ENCODE data around the gene CIROP. TPM values are rescaled to one million over a fixed set of nuclear protein-coding genes. Genes with fewer than 3 reads are reported as not detected.
A peak's percentile ranks its signal among the peaks of the same experiment; 100 is the strongest.

Gene CIROP
- total RNA-seq, 4 donors from 2014 or later, result 0.19 TPM; not detected in 3

DNA sequence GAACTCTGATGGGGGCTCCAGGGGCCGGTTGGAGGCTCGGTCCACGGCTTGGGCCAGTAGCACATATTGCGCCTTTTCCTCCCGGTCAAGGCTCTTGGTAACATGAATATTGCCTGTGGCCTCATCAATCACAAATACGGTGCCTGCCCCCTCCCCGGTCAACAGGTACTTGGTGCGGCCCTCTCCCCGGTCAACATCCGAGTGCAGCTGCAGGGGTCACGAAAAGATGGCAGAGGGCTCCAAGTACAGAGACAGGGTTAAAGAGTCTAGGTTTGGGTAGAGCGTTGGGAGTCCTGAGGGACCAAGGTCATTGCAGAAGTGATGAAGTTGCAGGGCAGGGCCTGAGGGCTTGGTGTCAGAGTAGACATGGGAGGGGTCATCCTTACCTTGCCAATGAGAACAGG is 49.6 kb downstream of the CIROP start:
- no peak for TF ChIP-seq EP300 (IDR thresholded peaks at IDR 0.05)
- 100% methylated on average over 10 of the region's 12 CpGs for WGBS
- Histone ChIP-seq H3K27me3 (no peaks in the 10 kb centered on the region), H3K36me3 (peaks cover 14 to 20% (median 17%) of the 10 kb centered on the region in 4 donors), H3K9me3 (no peaks in the 10 kb centered on the region), H3K4me1 (peaks cover 11 to 31% (median 25%) of the 10 kb centered on the region in 4 donors), H3K27ac (replicated peaks in 1 of 4) (no peak overlapping the region), H3K4me3 (no peak overlapping the region)
- DNase-seq (ENCODE audit: extremely low spot score), result no peak
- intact Hi-C loops (cut with DNase I), result no loop called here

DNA sequence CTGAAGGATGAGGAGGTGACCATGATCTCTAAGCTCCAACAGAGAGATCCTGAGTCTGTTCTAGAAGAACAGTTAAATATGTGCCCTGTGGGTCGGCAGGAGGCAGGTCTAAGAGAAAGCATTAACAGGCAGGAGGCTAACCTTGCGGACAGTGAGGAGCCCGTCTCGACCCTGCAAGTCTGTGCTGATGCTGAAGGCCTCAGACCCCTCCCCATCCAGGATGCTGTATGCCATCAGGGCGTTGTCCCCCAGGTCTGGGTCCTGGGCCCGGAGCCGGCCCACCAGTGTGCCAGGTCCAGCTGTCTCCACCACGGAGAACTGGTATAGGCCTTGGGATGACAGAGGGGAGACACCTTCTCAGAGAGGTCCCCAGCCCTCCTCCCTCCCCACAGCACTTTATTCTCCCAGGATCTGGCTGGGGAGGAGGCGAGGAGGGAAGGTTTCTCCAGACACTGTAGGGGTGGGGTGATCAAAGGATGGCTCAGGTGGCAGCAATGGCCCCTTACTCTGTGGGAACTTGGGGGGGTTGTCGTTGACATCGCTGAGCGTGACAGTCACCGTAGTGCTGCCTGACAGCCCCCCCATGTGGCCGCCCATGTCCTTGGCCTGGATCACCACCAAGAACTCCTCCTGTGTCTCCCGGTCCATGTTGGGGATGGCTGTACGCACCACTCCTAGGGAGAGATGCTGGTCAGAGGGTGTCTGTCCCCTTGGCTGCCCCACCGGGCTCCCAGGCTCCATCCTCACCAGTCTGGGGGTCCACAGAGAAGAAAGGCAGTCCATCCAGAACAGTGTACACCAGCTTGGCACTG is 50.6 kb downstream of the CIROP start:
- WGBS, result 83% methylated on average over 9 of the region's 17 CpGs
- H3K4me3 ChIP-seq, result no peak overlapping the region
- TF ChIP-seq, protein P1, sequence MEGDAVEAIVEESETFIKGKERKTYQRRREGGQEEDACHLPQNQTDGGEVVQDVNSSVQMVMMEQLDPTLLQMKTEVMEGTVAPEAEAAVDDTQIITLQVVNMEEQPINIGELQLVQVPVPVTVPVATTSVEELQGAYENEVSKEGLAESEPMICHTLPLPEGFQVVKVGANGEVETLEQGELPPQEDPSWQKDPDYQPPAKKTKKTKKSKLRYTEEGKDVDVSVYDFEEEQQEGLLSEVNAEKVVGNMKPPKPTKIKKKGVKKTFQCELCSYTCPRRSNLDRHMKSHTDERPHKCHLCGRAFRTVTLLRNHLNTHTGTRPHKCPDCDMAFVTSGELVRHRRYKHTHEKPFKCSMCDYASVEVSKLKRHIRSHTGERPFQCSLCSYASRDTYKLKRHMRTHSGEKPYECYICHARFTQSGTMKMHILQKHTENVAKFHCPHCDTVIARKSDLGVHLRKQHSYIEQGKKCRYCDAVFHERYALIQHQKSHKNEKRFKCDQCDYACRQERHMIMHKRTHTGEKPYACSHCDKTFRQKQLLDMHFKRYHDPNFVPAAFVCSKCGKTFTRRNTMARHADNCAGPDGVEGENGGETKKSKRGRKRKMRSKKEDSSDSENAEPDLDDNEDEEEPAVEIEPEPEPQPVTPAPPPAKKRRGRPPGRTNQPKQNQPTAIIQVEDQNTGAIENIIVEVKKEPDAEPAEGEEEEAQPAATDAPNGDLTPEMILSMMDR (IDR thresholded peaks at IDR 0.05), result peak in 1 of 3 experiments; percentile 11
- no peak for TF ChIP-seq EP300 (IDR thresholded peaks at IDR 0.05)
- peaks cover 11 to 31% (median 25%) of the 10 kb centered on the region in 4 donors for H3K4me1 ChIP-seq
- peaks cover 6 to 11% (median 8%) of the 10 kb centered on the region in 4 donors for H3K36me3 ChIP-seq
- no peak for DNase-seq (ENCODE audit: extremely low spot score)
- no peaks in the 10 kb centered on the region for H3K27me3 ChIP-seq
- no peak overlapping the region for H3K27ac ChIP-seq (replicated peaks in 1 of 4)
- intact Hi-C loops (cut with DNase I), result loop anchor here (1.0 kb wide), 1 partner anchor 65 kb away; no protein-coding TSS in a partner anchor
- H3K9me3 ChIP-seq, result no peaks in the 10 kb centered on the region

GRCh38 chr14:23053426-23053825 is 51.4 kb downstream of the CIROP start:
- no peak for DNase-seq (ENCODE audit: extremely low spot score)
- Histone ChIP-seq H3K36me3 (peaks cover 0 to 3% (median 0%) of the 10 kb centered on the region in 4 donors), H3K4me3 (no peak overlapping the region), H3K27me3 (no peaks in the 10 kb centered on the region), H3K9me3 (no peaks in the 10 kb centered on the region), H3K27ac (replicated peaks in 1 of 4) (no peak overlapping the region), H3K4me1 (peaks cover 11 to 30% (median 24%) of the 10 kb centered on the region in 4 donors)
- TF ChIP-seq, protein P1 (IDR thresholded peaks at IDR 0.05), result no peak
- TF ChIP-seq POLR2A (IDR thresholded peaks at IDR 0.05; ENCODE audit: low read depth) (no peak), POLR2AphosphoS5 (IDR thresholded peaks at IDR 0.05) (no peak), EP300 (IDR thresholded peaks at IDR 0.05) (no peak)
- intact Hi-C loops (cut with DNase I), result no loop called here
- WGBS, result 91% methylated on average over 8 of the region's 10 CpGs

GRCh38 chr14:23052671-23053070 is 52.1 kb downstream of the CIROP start:
- TF ChIP-seq, protein P1 (IDR thresholded peaks at IDR 0.05), result no peak
- no peak for TF ChIP-seq POLR2A (IDR thresholded peaks at IDR 0.05; ENCODE audit: low read depth)
- TF ChIP-seq POLR2AphosphoS5 (IDR thresholded peaks at IDR 0.05), result no peak
- TF ChIP-seq EP300 (IDR thresholded peaks at IDR 0.05), result no peak
- H3K27me3 ChIP-seq, result peaks cover 0 to 4% (median 0%) of the 10 kb centered on the region in 4 donors
- H3K36me3 ChIP-seq, result no peaks in the 10 kb centered on the region
- H3K4me3 ChIP-seq, result no peak overlapping the region
- no peak for DNase-seq (ENCODE audit: extremely low spot score)
- H3K9me3 ChIP-seq, result no peaks in the 10 kb centered on the region
- no peak overlapping the region for H3K27ac ChIP-seq (replicated peaks in 1 of 4)
- H3K4me1 ChIP-seq, result peaks cover 11 to 22% (median 18%) of the 10 kb centered on the region in 4 donors
- intact Hi-C loops (cut with DNase I), result no loop called here
- 82% methylated on average over 3 of the region's 3 CpGs for WGBS

- no peak overlapping the region for H3K4me3 ChIP-seq
- intact Hi-C loops (cut with DNase I), result no loop called here
- no peak for DNase-seq (ENCODE audit: extremely low spot score)
- WGBS, result 60% methylated on average over 13 of the region's 14 CpGs
- H3K4me1 ChIP-seq, result peaks cover 11 to 18% (median 17%) of the 10 kb centered on the region in 4 donors
- no peak overlapping the region for H3K27ac ChIP-seq (replicated peaks in 1 of 4)
- TF ChIP-seq POLR2AphosphoS5 (IDR thresholded peaks at IDR 0.05) (no peak), POLR2A (IDR thresholded peaks at IDR 0.05; ENCODE audit: low read depth) (no peak), EP300 (IDR thresholded peaks at IDR 0.05) (no peak)
- TF ChIP-seq, protein P1 (IDR thresholded peaks at IDR 0.05), result no peak
- no peaks in the 10 kb centered on the region for H3K9me3 ChIP-seq
- H3K36me3 ChIP-seq, result no peaks in the 10 kb centered on the region
- peaks cover 0 to 6% (median 0%) of the 10 kb centered on the region in 4 donors for H3K27me3 ChIP-seq
Observed at GRCh38 chr14:23052182-23052623, 52.6 kb downstream of the CIROP start.
